Nephron (organoid): ENCODE results near the gene KAT6B.

Source experiments
- H3K27ac Mint-ChIP-seq, 3 experiments: 2 replicates each; pipeline ENCODE4 v1.8.0; 2020; ENCODE audit warnings: mixed read lengths in 3 of 3, mild to moderate bottlenecking in 2 of 3, moderate library complexity in 1 of 3
- H3K27me3 Mint-ChIP-seq: 2 replicates; pipeline ENCODE4 v1.8.0; 2021; ENCODE audit warnings: low read depth, mild to moderate bottlenecking, moderate library complexity, mixed read lengths
- H3K36me3 Mint-ChIP-seq: 2 replicates; pipeline ENCODE4 v1.8.0; 2020; ENCODE audit warnings: low read depth, mixed read lengths
- H3K4me1 Mint-ChIP-seq: 2 replicates; pipeline ENCODE4 v1.8.0; 2020; ENCODE audit warnings: mixed read lengths
- H3K4me3 Mint-ChIP-seq, 3 experiments: 2 replicates each; pipeline ENCODE4 v1.8.0; 2020; ENCODE audit warnings: mild to moderate bottlenecking in 3 of 3, mixed read lengths in 3 of 3, moderate library complexity in 2 of 3
- H3K9me3 Mint-ChIP-seq: 2 replicates; pipeline ENCODE4 v1.8.0; 2020; ENCODE audit warnings: mixed read lengths
- TF ChIP-seq, protein P1 (sequence below), 3 experiments: fragments of 200-600 bp; sonication (generic); IDR thresholded peaks; one replicate each; pipeline ENCODE4 v1.5.0; 2021; ENCODE audit warnings: antibody characterized with exemption in 3 of 3; ENCODE audit not compliant: unreplicated experiment in 3 of 3

Gene KAT6B

DNA sequence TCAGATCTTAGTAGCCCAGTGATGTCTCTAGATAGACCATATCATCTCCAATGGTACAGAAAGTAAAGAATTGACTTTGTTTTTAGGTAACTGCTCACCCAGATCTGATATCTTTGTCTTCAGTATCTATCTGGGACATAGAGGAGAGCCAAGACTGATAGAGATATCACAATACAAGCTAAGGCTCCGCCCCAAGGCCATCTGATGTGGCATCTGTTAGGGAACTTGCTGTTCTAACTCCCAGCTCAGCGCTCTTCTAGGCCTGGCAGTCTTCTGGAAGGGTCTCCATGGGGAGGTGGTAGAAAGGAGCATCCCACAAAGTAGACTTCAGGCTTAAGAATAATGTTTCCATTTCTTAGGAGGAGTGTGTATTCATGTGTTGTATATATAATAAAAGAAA is 196.7 kb downstream of the KAT6B start:
- Mint-ChIP-seq H3K27ac (no peak overlapping the region), H3K9me3 (no peaks in the 10 kb centered on the region), H3K4me3 (no peak overlapping the region), H3K27me3 (no peaks in the 10 kb centered on the region), H3K36me3 (peaks cover 64% of the 10 kb centered on the region), H3K4me1 (peaks cover 48% of the 10 kb centered on the region)
- TF ChIP-seq, protein P1, sequence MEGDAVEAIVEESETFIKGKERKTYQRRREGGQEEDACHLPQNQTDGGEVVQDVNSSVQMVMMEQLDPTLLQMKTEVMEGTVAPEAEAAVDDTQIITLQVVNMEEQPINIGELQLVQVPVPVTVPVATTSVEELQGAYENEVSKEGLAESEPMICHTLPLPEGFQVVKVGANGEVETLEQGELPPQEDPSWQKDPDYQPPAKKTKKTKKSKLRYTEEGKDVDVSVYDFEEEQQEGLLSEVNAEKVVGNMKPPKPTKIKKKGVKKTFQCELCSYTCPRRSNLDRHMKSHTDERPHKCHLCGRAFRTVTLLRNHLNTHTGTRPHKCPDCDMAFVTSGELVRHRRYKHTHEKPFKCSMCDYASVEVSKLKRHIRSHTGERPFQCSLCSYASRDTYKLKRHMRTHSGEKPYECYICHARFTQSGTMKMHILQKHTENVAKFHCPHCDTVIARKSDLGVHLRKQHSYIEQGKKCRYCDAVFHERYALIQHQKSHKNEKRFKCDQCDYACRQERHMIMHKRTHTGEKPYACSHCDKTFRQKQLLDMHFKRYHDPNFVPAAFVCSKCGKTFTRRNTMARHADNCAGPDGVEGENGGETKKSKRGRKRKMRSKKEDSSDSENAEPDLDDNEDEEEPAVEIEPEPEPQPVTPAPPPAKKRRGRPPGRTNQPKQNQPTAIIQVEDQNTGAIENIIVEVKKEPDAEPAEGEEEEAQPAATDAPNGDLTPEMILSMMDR (IDR thresholded peaks at IDR 0.05; ENCODE audit: unreplicated experiment in 3 of 3): no peak

DNA sequence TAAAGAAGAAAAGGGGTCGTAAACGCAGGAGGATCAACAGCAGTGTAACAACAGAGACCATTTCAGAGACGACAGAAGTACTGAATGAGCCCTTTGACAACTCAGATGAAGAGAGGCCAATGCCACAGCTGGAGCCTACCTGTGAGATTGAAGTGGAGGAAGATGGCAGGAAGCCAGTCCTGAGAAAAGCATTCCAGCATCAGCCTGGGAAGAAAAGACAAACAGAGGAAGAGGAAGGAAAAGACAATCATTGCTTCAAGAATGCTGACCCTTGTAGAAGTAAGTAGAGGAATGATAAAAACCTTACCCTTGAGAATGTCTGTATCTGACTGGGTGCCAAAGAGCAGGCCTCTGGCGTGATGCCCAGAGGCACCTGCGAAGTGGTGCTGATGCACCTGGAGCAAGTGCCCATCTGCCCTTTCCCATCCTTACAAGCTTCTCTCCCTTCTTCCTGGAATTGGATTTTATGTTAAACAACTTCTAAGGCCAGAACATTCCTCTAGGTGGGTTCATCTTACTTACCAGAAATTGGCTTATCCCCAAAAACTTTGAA is 198.6 kb downstream of the KAT6B start:
- H3K27ac Mint-ChIP-seq: no peak overlapping the region
- H3K27me3 Mint-ChIP-seq: no peaks in the 10 kb centered on the region
- no peak overlapping the region for H3K4me3 Mint-ChIP-seq
- no peaks in the 10 kb centered on the region for H3K9me3 Mint-ChIP-seq
- H3K4me1 Mint-ChIP-seq: peaks cover 41% of the 10 kb centered on the region
- H3K36me3 Mint-ChIP-seq: peaks cover 82% of the 10 kb centered on the region
- TF ChIP-seq, protein P1 (IDR thresholded peaks at IDR 0.05; ENCODE audit: unreplicated experiment in 3 of 3): no peak

DNA sequence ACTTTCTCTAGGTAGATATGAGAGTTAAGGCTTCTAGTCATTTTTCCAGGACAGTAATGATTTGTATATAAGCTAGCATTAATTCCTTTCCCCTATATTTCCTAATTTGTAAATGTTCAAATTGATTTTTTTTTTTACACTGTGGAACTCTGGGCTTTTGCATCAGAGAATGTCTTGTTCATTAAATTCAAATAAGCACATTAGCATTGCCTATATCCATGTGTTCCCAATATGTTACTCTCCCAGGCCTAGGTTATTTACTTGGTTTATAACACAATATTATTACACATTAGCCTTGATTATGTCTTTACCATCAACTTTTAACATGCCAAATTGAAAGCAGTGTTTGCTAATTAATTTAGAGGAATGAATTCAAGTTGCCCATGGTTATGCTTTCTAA is 201.6 kb downstream of the KAT6B start:
- H3K27ac Mint-ChIP-seq: no peak overlapping the region
- H3K4me3 Mint-ChIP-seq: no peak overlapping the region
- TF ChIP-seq, protein P1 (IDR thresholded peaks at IDR 0.05; ENCODE audit: unreplicated experiment in 3 of 3): no peak
- peaks cover 80% of the 10 kb centered on the region for H3K36me3 Mint-ChIP-seq
- no peaks in the 10 kb centered on the region for H3K9me3 Mint-ChIP-seq
- H3K4me1 Mint-ChIP-seq: peaks cover 19% of the 10 kb centered on the region
- H3K27me3 Mint-ChIP-seq: no peaks in the 10 kb centered on the region

DNA sequence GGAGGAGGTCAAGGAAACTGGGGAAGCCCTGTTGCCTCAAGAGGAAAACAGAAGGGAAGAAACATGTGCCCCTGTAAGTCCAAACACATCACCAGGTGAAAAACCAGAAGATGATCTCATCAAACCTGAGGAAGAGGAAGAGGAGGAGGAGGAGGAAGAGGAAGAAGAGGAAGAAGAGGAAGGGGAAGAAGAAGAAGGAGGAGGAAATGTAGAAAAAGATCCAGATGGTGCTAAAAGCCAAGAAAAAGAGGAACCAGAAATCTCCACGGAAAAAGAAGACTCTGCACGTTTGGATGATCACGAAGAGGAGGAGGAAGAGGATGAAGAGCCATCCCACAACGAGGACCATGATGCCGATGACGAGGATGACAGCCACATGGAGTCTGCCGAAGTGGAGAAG is 202.3 kb downstream of the KAT6B start:
- H3K27ac Mint-ChIP-seq: no peak overlapping the region
- H3K9me3 Mint-ChIP-seq: no peaks in the 10 kb centered on the region
- peaks cover 77% of the 10 kb centered on the region for H3K36me3 Mint-ChIP-seq
- H3K4me1 Mint-ChIP-seq: peaks cover 19% of the 10 kb centered on the region
- TF ChIP-seq, protein P1 (IDR thresholded peaks at IDR 0.05; ENCODE audit: unreplicated experiment in 3 of 3): no peak
- H3K4me3 Mint-ChIP-seq: no peak overlapping the region
- no peaks in the 10 kb centered on the region for H3K27me3 Mint-ChIP-seq

DNA sequence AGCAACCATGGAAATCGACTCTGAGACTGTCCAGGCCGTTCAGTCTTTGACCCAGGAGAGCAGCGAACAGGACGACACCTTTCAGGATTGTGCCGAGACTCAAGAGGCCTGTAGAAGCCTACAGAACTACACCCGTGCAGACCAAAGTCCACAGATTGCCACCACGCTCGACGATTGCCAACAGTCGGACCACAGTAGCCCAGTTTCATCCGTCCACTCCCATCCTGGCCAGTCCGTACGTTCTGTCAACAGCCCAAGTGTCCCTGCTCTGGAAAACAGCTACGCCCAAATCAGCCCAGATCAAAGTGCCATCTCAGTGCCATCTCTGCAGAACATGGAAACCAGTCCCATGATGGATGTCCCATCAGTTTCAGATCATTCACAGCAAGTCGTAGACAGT is 203.0 kb downstream of the KAT6B start:
- TF ChIP-seq, protein P1 (IDR thresholded peaks at IDR 0.05; ENCODE audit: unreplicated experiment in 3 of 3): no peak
- Mint-ChIP-seq H3K36me3 (peaks cover 78% of the 10 kb centered on the region), H3K4me3 (no peak overlapping the region), H3K9me3 (no peaks in the 10 kb centered on the region), H3K4me1 (peaks cover 19% of the 10 kb centered on the region), H3K27me3 (no peaks in the 10 kb centered on the region), H3K27ac (peak overlapping the region in 2 of 3 experiments; percentile 21 to 83)

DNA sequence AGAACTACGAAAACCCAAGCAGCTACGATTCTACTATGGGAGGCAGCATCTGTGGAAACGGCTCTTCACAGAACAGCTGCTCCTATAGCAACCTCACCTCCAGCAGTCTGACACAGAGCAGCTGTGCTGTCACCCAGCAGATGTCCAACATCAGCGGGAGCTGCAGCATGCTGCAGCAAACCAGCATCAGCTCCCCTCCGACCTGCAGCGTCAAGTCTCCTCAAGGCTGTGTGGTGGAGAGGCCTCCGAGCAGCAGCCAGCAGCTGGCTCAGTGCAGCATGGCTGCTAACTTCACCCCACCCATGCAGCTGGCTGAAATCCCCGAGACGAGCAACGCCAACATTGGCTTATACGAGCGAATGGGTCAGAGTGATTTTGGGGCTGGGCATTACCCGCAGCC is 203.5 kb downstream of the KAT6B start:
- Mint-ChIP-seq H3K4me1 (peaks cover 15% of the 10 kb centered on the region), H3K4me3 (no peak overlapping the region), H3K36me3 (peaks cover 76% of the 10 kb centered on the region), H3K9me3 (no peaks in the 10 kb centered on the region), H3K27ac (peak overlapping the region in 2 of 3 experiments; percentile 21 to 83), H3K27me3 (no peaks in the 10 kb centered on the region)
- TF ChIP-seq, protein P1 (IDR thresholded peaks at IDR 0.05; ENCODE audit: unreplicated experiment in 3 of 3): no peak
